Measurements from ENCODE around the gene DCP1B.

Gene DCP1B

DNA sequence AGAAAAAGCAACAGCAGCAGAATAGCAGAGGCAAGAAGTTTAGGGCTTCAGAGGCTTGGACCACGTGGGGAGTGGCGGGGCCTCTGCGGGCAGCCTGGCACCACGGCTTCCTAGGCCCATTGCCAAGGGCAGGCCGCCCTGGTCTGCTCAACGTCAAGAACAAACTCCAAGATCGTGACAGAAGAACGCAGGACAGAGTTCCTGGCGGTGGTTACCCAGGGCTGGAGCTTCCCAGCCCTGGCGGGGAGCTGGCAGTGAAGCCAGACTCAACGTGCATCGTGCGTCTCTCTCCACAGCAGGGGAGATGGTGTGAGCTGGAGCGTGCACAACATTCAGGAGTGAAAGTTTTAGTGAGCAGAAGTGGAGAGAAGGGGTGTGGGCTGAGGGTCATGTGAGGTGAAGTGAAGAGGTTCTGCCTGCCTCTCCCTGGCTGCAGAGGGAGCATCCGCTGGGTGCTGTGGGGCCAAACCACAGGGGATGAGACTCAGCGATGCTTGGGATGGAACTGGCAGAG lies 71.9 kb downstream of the DCP1B start:
- TF ChIP-seq, protein P1, sequence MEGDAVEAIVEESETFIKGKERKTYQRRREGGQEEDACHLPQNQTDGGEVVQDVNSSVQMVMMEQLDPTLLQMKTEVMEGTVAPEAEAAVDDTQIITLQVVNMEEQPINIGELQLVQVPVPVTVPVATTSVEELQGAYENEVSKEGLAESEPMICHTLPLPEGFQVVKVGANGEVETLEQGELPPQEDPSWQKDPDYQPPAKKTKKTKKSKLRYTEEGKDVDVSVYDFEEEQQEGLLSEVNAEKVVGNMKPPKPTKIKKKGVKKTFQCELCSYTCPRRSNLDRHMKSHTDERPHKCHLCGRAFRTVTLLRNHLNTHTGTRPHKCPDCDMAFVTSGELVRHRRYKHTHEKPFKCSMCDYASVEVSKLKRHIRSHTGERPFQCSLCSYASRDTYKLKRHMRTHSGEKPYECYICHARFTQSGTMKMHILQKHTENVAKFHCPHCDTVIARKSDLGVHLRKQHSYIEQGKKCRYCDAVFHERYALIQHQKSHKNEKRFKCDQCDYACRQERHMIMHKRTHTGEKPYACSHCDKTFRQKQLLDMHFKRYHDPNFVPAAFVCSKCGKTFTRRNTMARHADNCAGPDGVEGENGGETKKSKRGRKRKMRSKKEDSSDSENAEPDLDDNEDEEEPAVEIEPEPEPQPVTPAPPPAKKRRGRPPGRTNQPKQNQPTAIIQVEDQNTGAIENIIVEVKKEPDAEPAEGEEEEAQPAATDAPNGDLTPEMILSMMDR (IDR thresholded peaks at IDR 0.05; ENCODE audit: low read depth, low read length, missing control alignments), result no peak
- no peak overlapping the region for H3K4me3 ChIP-seq (replicated peaks; ENCODE audit: low read depth, low read length)
- DNase-seq (ENCODE audit: extremely low read depth, low read depth), result no peak

DNA sequence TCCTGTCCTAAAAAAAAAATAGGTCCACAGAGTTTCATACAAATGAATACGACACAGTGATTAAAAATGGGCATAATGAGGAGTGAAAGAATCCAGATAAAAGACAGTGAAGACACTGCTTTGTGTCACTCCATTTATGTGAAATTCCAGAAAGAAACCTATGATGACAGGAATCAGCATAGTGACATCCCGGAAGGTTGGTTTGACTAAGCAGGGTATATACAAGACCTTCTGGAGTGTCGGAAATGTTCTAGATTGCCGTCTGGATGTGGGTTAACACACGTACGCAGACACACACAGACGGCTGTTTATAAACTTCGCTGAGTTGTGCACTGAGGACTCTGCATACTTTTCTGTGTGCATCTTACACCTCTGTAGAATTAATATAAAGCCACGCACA lies 72.6 kb downstream of the DCP1B start:
- no peak overlapping the region for H3K4me3 ChIP-seq (replicated peaks; ENCODE audit: low read depth, low read length)
- DNase-seq (ENCODE audit: extremely low read depth, low read depth), result no peak
- TF ChIP-seq, protein P1 (IDR thresholded peaks at IDR 0.05; ENCODE audit: low read depth, low read length, missing control alignments), result no peak

GRCh38 chr12:1930803-1931597 lies 73.3 kb downstream of the DCP1B start:
- DNase-seq (ENCODE audit: extremely low read depth, low read depth), result no peak
- TF ChIP-seq, protein P1 (IDR thresholded peaks at IDR 0.05; ENCODE audit: low read depth, low read length, missing control alignments), result no peak
- no peak overlapping the region for H3K4me3 ChIP-seq (replicated peaks; ENCODE audit: low read depth, low read length)

- no peak for DNase-seq (ENCODE audit: extremely low read depth, low read depth)
- no peak overlapping the region for H3K4me3 ChIP-seq (replicated peaks; ENCODE audit: low read depth, low read length)
- TF ChIP-seq, protein P1 (IDR thresholded peaks at IDR 0.05; ENCODE audit: low read depth, low read length, missing control alignments), result no peak
Observed at GRCh38 chr12:1929985-1930802, 74.1 kb downstream of the DCP1B start.

- DNase-seq (ENCODE audit: extremely low read depth, low read depth), result no peak
- H3K4me3 ChIP-seq (replicated peaks; ENCODE audit: low read depth, low read length), result no peak overlapping the region
- TF ChIP-seq, protein P1 (IDR thresholded peaks at IDR 0.05; ENCODE audit: low read depth, low read length, missing control alignments), result no peak
Observed at GRCh38 chr12:1929241-1929984, 74.8 kb downstream of the DCP1B start.

DNA sequence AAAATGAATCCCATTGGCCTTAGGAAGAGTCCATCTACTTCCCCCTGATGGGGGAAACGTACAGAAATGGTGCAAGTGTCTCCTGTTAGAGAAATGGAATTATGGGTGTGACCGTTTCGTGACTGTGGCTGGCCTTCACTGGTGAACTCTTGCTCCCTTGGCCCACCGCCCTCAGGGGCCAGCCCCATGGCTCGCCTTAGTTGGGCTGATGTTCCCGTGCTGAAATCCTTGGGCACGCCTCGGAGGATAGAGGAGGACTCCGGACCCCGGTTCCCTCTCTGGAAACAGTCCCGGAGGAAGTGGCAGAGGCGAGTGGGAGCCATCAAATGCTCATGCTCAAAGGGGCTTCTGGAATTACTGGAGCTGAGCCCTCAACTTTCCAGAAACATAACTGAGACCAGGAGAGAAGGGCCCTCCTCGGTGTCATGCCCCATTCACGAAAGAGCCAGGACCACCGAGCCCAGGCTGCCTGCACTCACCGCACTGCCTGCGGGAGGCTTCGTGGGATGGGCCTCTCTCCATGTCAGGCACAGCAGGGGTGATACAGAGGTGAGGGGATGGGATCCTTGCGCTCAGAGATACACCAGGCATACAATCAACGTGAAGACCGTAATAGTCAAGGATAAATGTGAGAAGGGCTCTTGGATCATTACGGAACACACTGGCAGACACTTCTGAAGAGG lies 75.7 kb downstream of the DCP1B start:
- H3K4me3 ChIP-seq (replicated peaks; ENCODE audit: low read depth, low read length), result no peak overlapping the region
- no peak for DNase-seq (ENCODE audit: extremely low read depth, low read depth)
- TF ChIP-seq, protein P1 (IDR thresholded peaks at IDR 0.05; ENCODE audit: low read depth, low read length, missing control alignments), result no peak

Data from HFF-Myc (cell line).